ENCODE results near the gene IGFBP4. TPM values are rescaled to one million over a fixed set of nuclear protein-coding genes. Genes with fewer than 3 reads are reported as not detected.
A peak's percentile ranks its signal among the peaks of the same experiment; 100 is the strongest.

The IGFBP4 gene
- 100 to 1,000 TPM; 132 to 154 TPM for total RNA-seq

GRCh38 chr17:40443196-40443987 lies at the start of gene IGFBP4:
TSS of gene IGFBP4 (plus strand) at chr17:40443450. CDS start at chr17:40443736, 286 bp downstream.
- H3K4me1 ChIP-seq (replicated peaks), result peaks cover 1% of the 10 kb centered on the region
- H3K27ac ChIP-seq, result peak within 1 kb of the TSS; percentile 84 to 93
- no peaks in the 10 kb centered on the region for H3K27me3 ChIP-seq (replicated peaks; ENCODE audit: insufficient read depth)
- H3K9me3 ChIP-seq, result no peaks in the 10 kb centered on the region
- WGBS, result under 1% methylated on average over 73 of the region's 98 CpGs
- intact Hi-C loops (cut with DNase I), result loop anchor here (5.0 kb wide), 1 partner anchor 89 kb away; no protein-coding TSS in a partner anchor
- TF ChIP-seq POLR2A (IDR thresholded peaks at IDR 0.05) (peak; percentile 81), CTCF (IDR thresholded peaks at IDR 0.05) (peak; percentile 7 to 41 (median 17)), POLR2AphosphoS5 (IDR thresholded peaks at IDR 0.05) (peak; percentile 17)
- H3K4me3 ChIP-seq, result peak within 1 kb of the TSS; percentile 49 to 52
- DNase-seq (ENCODE audit: low spot score), result peak; percentile 67
- no peaks in the 10 kb centered on the region for H3K36me3 ChIP-seq

- DNase-seq (ENCODE audit: low spot score), result no peak
- no peaks in the 10 kb centered on the region for H3K9me3 ChIP-seq
- H3K27ac ChIP-seq, result no peak overlapping the region
- no peaks in the 10 kb centered on the region for H3K27me3 ChIP-seq (replicated peaks; ENCODE audit: insufficient read depth)
- intact Hi-C loops (cut with DNase I), result loop anchor here (2.0 kb wide), 1 partner anchor 134 kb away; no protein-coding TSS in a partner anchor
- no peaks in the 10 kb centered on the region for H3K36me3 ChIP-seq
- TF ChIP-seq POLR2AphosphoS5 (IDR thresholded peaks at IDR 0.05) (no peak), CTCF (IDR thresholded peaks at IDR 0.05) (peak in 3 of 4 experiments; percentile 55 to 69 (median 64))
- no peaks in the 10 kb centered on the region for H3K4me1 ChIP-seq (replicated peaks)
- no peak overlapping the region for H3K4me3 ChIP-seq
- 62% methylated on average over 4 of the region's 4 CpGs for WGBS
Measured at GRCh38 chr17:40399185-40399584, 44.1 kb upstream of the IGFBP4 start.

DNA sequence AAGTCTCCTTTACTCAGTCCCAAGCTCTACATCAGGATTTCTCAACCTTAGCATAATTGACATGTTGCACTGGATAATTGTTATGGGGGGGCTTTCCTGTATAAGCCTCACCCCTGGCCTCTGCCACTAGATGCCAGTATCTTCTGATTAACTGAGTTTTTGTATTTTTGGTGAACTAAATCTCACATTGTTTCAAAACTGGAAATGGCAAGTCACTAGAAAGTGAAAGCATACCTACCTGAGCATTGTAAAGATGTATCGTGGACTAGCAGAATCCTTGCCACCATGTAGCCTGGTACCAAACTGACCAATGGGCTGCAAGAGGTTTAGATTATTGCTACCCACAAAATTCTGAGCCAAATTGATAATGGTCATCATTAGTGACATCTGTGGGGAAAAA lies 40.6 kb upstream of the IGFBP4 start:
- Histone ChIP-seq H3K4me1 (replicated peaks) (no peaks in the 10 kb centered on the region), H3K4me3 (no peak overlapping the region), H3K27ac (no peak overlapping the region), H3K9me3 (no peaks in the 10 kb centered on the region), H3K27me3 (replicated peaks; ENCODE audit: insufficient read depth) (no peaks in the 10 kb centered on the region), H3K36me3 (no peaks in the 10 kb centered on the region)
- 91% methylated on average over 1 of the region's 1 CpG for WGBS
- no peak for TF ChIP-seq CTCF (IDR thresholded peaks at IDR 0.05)
- no peak for TF ChIP-seq POLR2AphosphoS5 (IDR thresholded peaks at IDR 0.05)
- TF ChIP-seq POLR2A (IDR thresholded peaks at IDR 0.05), result no peak
- intact Hi-C loops (cut with DNase I), result loop anchor here (5.0 kb wide), 2 partner anchors 35 to 70 kb away; no protein-coding TSS in a partner anchor
- DNase-seq (ENCODE audit: low spot score), result no peak

DNA sequence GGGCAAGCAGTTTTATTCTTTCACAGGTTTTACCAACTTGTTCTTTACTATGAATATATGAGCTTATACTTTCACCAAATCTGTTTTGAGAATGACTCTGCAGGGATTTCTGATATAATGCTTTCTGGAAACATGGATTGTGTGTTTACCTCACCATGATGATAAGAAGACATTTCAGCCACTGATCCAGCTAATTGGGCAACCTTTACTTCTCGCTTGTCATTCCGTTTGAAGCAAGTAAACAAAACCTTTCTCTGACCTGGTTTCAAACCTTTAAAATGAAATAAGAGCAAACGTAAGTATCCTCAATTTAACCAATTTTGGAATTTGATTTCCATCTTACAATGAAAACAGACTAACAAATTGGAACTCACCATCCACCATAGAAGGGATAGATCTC lies 39.2 kb upstream of the IGFBP4 start:
- 57% methylated on average over 3 of the region's 3 CpGs for WGBS
- no peaks in the 10 kb centered on the region for H3K9me3 ChIP-seq
- no peak for TF ChIP-seq POLR2AphosphoS5 (IDR thresholded peaks at IDR 0.05)
- TF ChIP-seq CTCF (IDR thresholded peaks at IDR 0.05), result no peak
- TF ChIP-seq POLR2A (IDR thresholded peaks at IDR 0.05), result no peak

More for the DNA sequence above, 39.2 kb upstream of the IGFBP4 start:
- Histone ChIP-seq H3K27ac (no peak overlapping the region), H3K4me1 (replicated peaks) (no peaks in the 10 kb centered on the region), H3K36me3 (no peaks in the 10 kb centered on the region), H3K4me3 (no peak overlapping the region), H3K27me3 (replicated peaks; ENCODE audit: insufficient read depth) (no peaks in the 10 kb centered on the region)
- intact Hi-C loops (cut with DNase I), result loop anchor here (5.0 kb wide), 2 partner anchors 33 to 68 kb away; no protein-coding TSS in a partner anchor
- DNase-seq (ENCODE audit: low spot score), result no peak
